Lung (tissue), 12 donors: ENCODE measurements around the gene CAPZB. TPM values are rescaled to one million over a fixed set of nuclear protein-coding genes. Genes with fewer than 3 reads are reported as not detected.
A peak's percentile ranks its signal among the peaks of the same experiment; 100 is the strongest.

ENCODE experiments used
- ATAC-seq: fragments of 200-7000 bp; cut with Tn5 transposase; one replicate; pipeline ENCODE4 v1.9.1; 2020; ENCODE audit warnings: moderate number of reproducible peaks; ENCODE audit not compliant: insufficient read depth, low FRiP score
- DNase-seq, 3 donors: peaks; one replicate each; pipeline ENCODE4 v3.0.0-alpha.2; 2013 to 2017
- H3K27ac ChIP-seq, 2 donors: one replicate each; pipeline ENCODE4 v1.5.1; 2013; ENCODE audit warnings: mild to moderate bottlenecking in 2 of 2, moderate library complexity in 2 of 2, control low read depth in 1 of 2, inconsistent platforms in 1 of 2, low read depth in 1 of 2, low read length in 1 of 2
- H3K27me3 ChIP-seq, 3 donors: one replicate each; pipeline ENCODE4 v1.5.1; 2013; ENCODE audit warnings: low read length in 2 of 3; ENCODE audit not compliant: control insufficient read depth in 3 of 3, insufficient read depth in 3 of 3
- H3K36me3 ChIP-seq, 4 donors: one replicate each; pipeline ENCODE4 v1.5.1; 2013; ENCODE audit warnings: low read length in 4 of 4, mild to moderate bottlenecking in 1 of 4, moderate library complexity in 1 of 4; ENCODE audit not compliant: control insufficient read depth in 4 of 4, insufficient read depth in 4 of 4
- H3K4me1 ChIP-seq, 5 donors: one replicate each; pipeline ENCODE4 v1.5.1; 2013; ENCODE audit warnings: low read length in 5 of 5, mild to moderate bottlenecking in 2 of 5, moderate library complexity in 1 of 5; ENCODE audit not compliant: control insufficient read depth in 5 of 5, insufficient read depth in 5 of 5
- H3K4me3 ChIP-seq: one replicate; pipeline ENCODE4 v1.5.1; 2013; ENCODE audit warnings: mild to moderate bottlenecking, control low read depth, moderate library complexity
- H3K9ac ChIP-seq, 2 donors: one replicate each; pipeline ENCODE4 v1.5.1; 2013; ENCODE audit warnings: low read length in 2 of 2, control low read depth in 1 of 2; ENCODE audit not compliant: insufficient read depth in 1 of 2
- H3K9me3 ChIP-seq, 4 donors: one replicate each; pipeline ENCODE4 v1.5.1; 2013; ENCODE audit warnings: low read length in 3 of 4, mild to moderate bottlenecking in 1 of 4, moderate library complexity in 1 of 4; ENCODE audit not compliant: control insufficient read depth in 4 of 4, insufficient read depth in 3 of 4
- CTCF ChIP-seq: IDR thresholded peaks from 2 replicates; pipeline ENCODE4 v1.5.1; 2012; ENCODE audit warnings: mild to moderate bottlenecking; ENCODE audit errors: control extremely low read depth, extremely low read depth
- WGBS, 2 donors: extraction: QIAGEN DNeasy Blood & Tissue Kit; methylation state at CpG; one replicate each; pipeline ENCODE4 v1.1.7; 2013; 5-methylcytosine and 5-hydroxymethylcytosine counted together
- polyA plus RNA-seq, 2 donors: library from polyadenylated mRNA; stranded (reverse); fragments of 200-250 nt; gene quantifications; one replicate each; pipeline ENCODE4 v1.2.1, GENCODE V29; 2013
- total RNA-seq, 2 donors: library from RNA; depleted of rRNA in 1 of 2; stranded (reverse); fragments of >200 nt in 1 of 2; gene quantifications; one replicate each; pipeline ENCODE4 v1.2.1, GENCODE V29; 2014 to 2021
- donor health status: control.
- donor health status: control.
- donor health status: Bipolar disorder and iron deficiency.
- donor health status: healthy.
- donor health status: DM: yes; HTN: yes; CAD: no.

CAPZB gene
- total and polyA plus RNA-seq, 4 donors, result 94.7 to 339 (median 278) TPM

- H3K4me3 ChIP-seq, result no peak overlapping the region
- 30 to 44% methylated on average over 11 of the region's 11 CpGs for WGBS, 2 donors
- TF ChIP-seq CTCF, result no peak
- peaks cover 0 to 9% (median 3%) of the 10 kb centered on the region in 4 donors for H3K36me3 ChIP-seq
- peak overlapping the region in 1 of 2 donors; percentile 89 for H3K27ac ChIP-seq
- ATAC-seq (no peak), DNase-seq (no peak)
- H3K4me1 ChIP-seq, result peaks cover 4 to 53% (median 29%) of the 10 kb centered on the region in 5 donors
- H3K9me3 ChIP-seq, result no peaks in the 10 kb centered on the region
- no peaks in the 10 kb centered on the region for H3K27me3 ChIP-seq
- H3K9ac ChIP-seq, result no peak overlapping the region
These were observed 7.8 kb downstream of the CAPZB start for GRCh38 chr1:19477284-19478249.

DNA sequence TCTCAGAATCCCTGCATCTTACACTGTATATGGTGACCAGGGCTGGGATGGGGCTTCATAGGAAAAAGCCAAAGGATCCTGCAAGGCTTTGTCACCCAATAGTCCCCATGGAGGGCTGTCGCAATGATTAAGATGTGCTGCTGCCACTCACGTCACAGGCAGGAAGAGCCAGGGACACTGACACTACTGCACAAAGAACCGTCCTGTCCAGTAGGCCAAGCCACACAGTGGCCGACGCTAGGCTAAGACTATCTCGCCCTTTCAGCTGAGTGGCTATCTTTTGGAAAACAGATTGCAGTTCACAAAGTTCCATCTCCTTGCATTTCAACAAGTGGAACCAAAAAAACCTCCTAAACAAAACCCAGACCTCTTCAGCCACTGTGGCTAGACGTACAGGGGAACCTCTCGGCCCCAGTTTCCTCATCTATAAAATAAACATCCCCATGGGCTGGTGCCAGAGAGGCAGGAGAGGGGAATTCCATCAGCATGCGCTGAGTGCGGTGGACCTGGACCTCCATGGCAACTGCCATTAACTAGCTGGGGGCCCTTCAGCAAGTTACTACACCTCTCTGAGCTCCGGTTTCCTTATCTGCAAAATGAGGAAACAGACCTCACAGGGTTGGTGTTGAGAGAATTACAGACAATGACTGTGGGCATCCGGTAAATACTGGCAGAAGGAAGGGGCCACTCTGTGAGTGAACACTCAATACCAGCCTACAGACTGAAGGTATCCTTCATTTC lies 8.7 kb downstream of the CAPZB start:
- no peak for TF ChIP-seq CTCF
- peaks cover 4 to 50% (median 26%) of the 10 kb centered on the region in 5 donors for H3K4me1 ChIP-seq
- DNase-seq (no peak), ATAC-seq (peak; percentile 39)
- no peaks in the 10 kb centered on the region for H3K9me3 ChIP-seq
- WGBS, 2 donors, result 21 to 28% methylated on average over 12 of the region's 12 CpGs
- H3K36me3 ChIP-seq, result peaks cover 0 to 6% (median 2%) of the 10 kb centered on the region in 4 donors
- peak overlapping the region in 1 of 2 donors; percentile 89 for H3K27ac ChIP-seq
- H3K27me3 ChIP-seq, result no peaks in the 10 kb centered on the region
- no peak overlapping the region for H3K4me3 ChIP-seq
- H3K9ac ChIP-seq, result peak overlapping the region in 1 of 2 donors; percentile 38

- 96 to 98% methylated on average over 11 of the region's 11 CpGs for WGBS, 2 donors
- no peaks in the 10 kb centered on the region for H3K9me3 ChIP-seq
- no peak for TF ChIP-seq CTCF
- H3K36me3 ChIP-seq, result peaks cover 0 to 4% (median 0%) of the 10 kb centered on the region in 4 donors
- DNase-seq, result no peak
- H3K27ac ChIP-seq, result peak overlapping the region in 1 of 2 donors; percentile 6
- H3K4me3 ChIP-seq, result no peak overlapping the region
- no peaks in the 10 kb centered on the region for H3K27me3 ChIP-seq
- peaks cover 4 to 41% (median 16%) of the 10 kb centered on the region in 5 donors for H3K4me1 ChIP-seq
- no peak overlapping the region for H3K9ac ChIP-seq
- ATAC-seq, result no peak
These were observed 10.0 kb downstream of the CAPZB start for GRCh38 chr1:19475296-19475695.
